ENCODE results near the gene SIM2.

SIM2 gene

GRCh38 chr21:36751383-36751782, 52.5 kb downstream of the SIM2 start:
- Histone ChIP-seq H3K4me3 (ENCODE audit: low read length) (no peak overlapping the region), H4K20me1 (ENCODE audit: control insufficient read depth, insufficient read depth, low read depth, low read length) (no peaks in the 10 kb centered on the region), H3K4me2 (ENCODE audit: low read length) (no peak overlapping the region), H3K79me2 (ENCODE audit: control insufficient read depth, low read length) (no peaks in the 10 kb centered on the region), H3K27me3 (ENCODE audit: control insufficient read depth, low read length) (no peaks in the 10 kb centered on the region), H3K9me2 (replicated peaks; ENCODE audit: control insufficient read depth, low read length) (no peaks in the 10 kb centered on the region), H3K36me3 (ENCODE audit: control insufficient read depth, low read length) (no peaks in the 10 kb centered on the region), H3K27ac (ENCODE audit: low read depth, low read length) (no peak overlapping the region), H3F3A (ENCODE audit: control insufficient read depth, insufficient read depth) (no peaks in the 10 kb centered on the region), H3K9me3 (ENCODE audit: control insufficient read depth, insufficient read depth, low read length) (no peaks in the 10 kb centered on the region), H3K4me1 (ENCODE audit: control insufficient read depth, low read length) (no peaks in the 10 kb centered on the region)
- TF ChIP-seq EZH2phosphoT487 (IDR thresholded peaks at IDR 0.05; ENCODE audit: borderline replicate concordance, low read length) (no peak), CTCF (IDR thresholded peaks at IDR 0.05; ENCODE audit: low read depth, low read length, poor library complexity, severe bottlenecking) (no peak)

- no peaks in the 10 kb centered on the region for H4K20me1 ChIP-seq (ENCODE audit: control insufficient read depth, insufficient read depth, low read depth, low read length)
- no peaks in the 10 kb centered on the region for H3F3A ChIP-seq (ENCODE audit: control insufficient read depth, insufficient read depth)
- no peak overlapping the region for H3K27ac ChIP-seq (ENCODE audit: low read depth, low read length)
- H3K79me2 ChIP-seq (ENCODE audit: control insufficient read depth, low read length), result no peaks in the 10 kb centered on the region
- H3K36me3 ChIP-seq (ENCODE audit: control insufficient read depth, low read length), result no peaks in the 10 kb centered on the region
- no peaks in the 10 kb centered on the region for H3K9me3 ChIP-seq (ENCODE audit: control insufficient read depth, insufficient read depth, low read length)
- no peak overlapping the region for H3K4me3 ChIP-seq (ENCODE audit: low read length)
- no peaks in the 10 kb centered on the region for H3K27me3 ChIP-seq (ENCODE audit: control insufficient read depth, low read length)
- no peak for TF ChIP-seq CTCF (IDR thresholded peaks at IDR 0.05; ENCODE audit: low read depth, low read length, poor library complexity, severe bottlenecking)
- TF ChIP-seq EZH2phosphoT487 (IDR thresholded peaks at IDR 0.05; ENCODE audit: borderline replicate concordance, low read length), result no peak
- H3K9me2 ChIP-seq (replicated peaks; ENCODE audit: control insufficient read depth, low read length), result no peaks in the 10 kb centered on the region
- no peaks in the 10 kb centered on the region for H3K4me1 ChIP-seq (ENCODE audit: control insufficient read depth, low read length)
- no peak overlapping the region for H3K4me2 ChIP-seq (ENCODE audit: low read length)
Observed at GRCh38 chr21:36753556-36753955, 54.6 kb downstream of the SIM2 start.

GRCh38 chr21:36754241-36754898, 55.5 kb downstream of the SIM2 start:
- H3K9me3 ChIP-seq (ENCODE audit: control insufficient read depth, insufficient read depth, low read length), result no peaks in the 10 kb centered on the region

More at GRCh38 chr21:36754241-36754898, 55.5 kb downstream of the SIM2 start:
- H3K27ac ChIP-seq (ENCODE audit: low read depth, low read length), result no peak overlapping the region
- no peaks in the 10 kb centered on the region for H3K27me3 ChIP-seq (ENCODE audit: control insufficient read depth, low read length)
- no peaks in the 10 kb centered on the region for H3K9me2 ChIP-seq (replicated peaks; ENCODE audit: control insufficient read depth, low read length)
- H4K20me1 ChIP-seq (ENCODE audit: control insufficient read depth, insufficient read depth, low read depth, low read length), result no peaks in the 10 kb centered on the region
- no peaks in the 10 kb centered on the region for H3K79me2 ChIP-seq (ENCODE audit: control insufficient read depth, low read length)
- H3K4me3 ChIP-seq (ENCODE audit: low read length), result no peak overlapping the region
- H3K4me2 ChIP-seq (ENCODE audit: low read length), result no peak overlapping the region
- no peaks in the 10 kb centered on the region for H3K36me3 ChIP-seq (ENCODE audit: control insufficient read depth, low read length)
- H3F3A ChIP-seq (ENCODE audit: control insufficient read depth, insufficient read depth), result no peaks in the 10 kb centered on the region
- no peak for TF ChIP-seq CTCF (IDR thresholded peaks at IDR 0.05; ENCODE audit: low read depth, low read length, poor library complexity, severe bottlenecking)
- no peak for TF ChIP-seq EZH2phosphoT487 (IDR thresholded peaks at IDR 0.05; ENCODE audit: borderline replicate concordance, low read length)
- H3K4me1 ChIP-seq (ENCODE audit: control insufficient read depth, low read length), result no peaks in the 10 kb centered on the region

All from DOHH2 (cell line).